Colon (tissue), 2 donors: ENCODE measurements around the gene ADCY3.

Source experiments
- FAIRE-seq: peaks from 2 replicates; lab custom pipeline; 2012; peaks lifted over from hg19 to GRCh38; lab: Jason Lieb, UNC
- donor health status: control.
- donor health status: control.

ADCY3 gene

GRCh38 chr2:24874035-24874434 is 46.0 kb downstream of the ADCY3 start:
- FAIRE-seq, result no peak

- FAIRE-seq, result no peak
Measured at GRCh38 chr2:24873619-24874018, 46.4 kb downstream of the ADCY3 start.

GRCh38 chr2:24872344-24873115 is 47.5 kb downstream of the ADCY3 start:
- no peak for FAIRE-seq

DNA sequence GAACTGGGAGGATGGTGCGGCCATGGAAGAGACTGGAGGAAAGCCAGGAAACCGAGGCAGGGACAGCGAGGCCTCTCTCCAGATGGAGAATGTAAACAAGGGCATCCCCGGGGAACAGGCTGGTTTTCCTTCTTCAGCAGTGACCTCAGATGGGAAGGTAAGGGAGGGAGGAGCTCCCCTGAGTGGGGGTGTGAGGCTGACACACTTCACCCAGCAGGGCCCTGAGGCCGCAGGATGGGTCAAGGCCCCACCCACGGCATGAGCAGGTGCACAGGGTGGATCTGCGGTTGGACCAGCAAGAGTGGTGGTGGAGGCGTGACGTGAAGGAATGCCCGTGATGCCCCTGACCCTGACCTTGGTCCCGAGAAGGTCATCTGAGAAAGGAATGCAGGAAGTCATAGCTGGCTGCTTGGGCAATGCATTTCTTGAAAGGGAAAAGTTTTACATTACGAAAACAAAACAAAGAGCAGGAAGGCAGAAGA is 48.1 kb downstream of the ADCY3 start:
- FAIRE-seq, result no peak

- FAIRE-seq, result no peak
Measured at GRCh38 chr2:24870891-24871705, 48.9 kb downstream of the ADCY3 start.

GRCh38 chr2:24870440-24870839 is 49.6 kb downstream of the ADCY3 start:
- no peak for FAIRE-seq

- FAIRE-seq, result no peak
Measured at GRCh38 chr2:24866946-24867345, 53.1 kb downstream of the ADCY3 start.

DNA sequence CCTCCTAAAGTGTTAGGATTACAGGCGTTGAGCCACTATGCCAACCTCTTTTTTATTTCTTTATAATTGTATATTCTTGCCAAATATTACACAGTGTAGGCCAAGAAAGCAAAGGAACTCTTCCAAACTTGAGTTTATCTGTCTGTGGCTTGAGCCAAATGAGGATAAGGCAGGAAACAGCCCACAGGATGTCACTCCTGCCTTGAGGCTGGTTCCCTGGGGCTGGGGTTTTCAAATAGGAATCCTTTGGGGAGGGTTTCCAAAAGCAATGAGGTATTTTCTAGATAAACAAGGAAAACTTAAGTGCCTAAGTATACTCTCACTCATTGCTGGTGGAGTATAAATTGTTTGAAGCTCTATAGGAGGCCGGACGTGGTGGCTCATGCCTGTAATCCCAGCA is 56.4 kb downstream of the ADCY3 start:
- no peak for FAIRE-seq

DNA sequence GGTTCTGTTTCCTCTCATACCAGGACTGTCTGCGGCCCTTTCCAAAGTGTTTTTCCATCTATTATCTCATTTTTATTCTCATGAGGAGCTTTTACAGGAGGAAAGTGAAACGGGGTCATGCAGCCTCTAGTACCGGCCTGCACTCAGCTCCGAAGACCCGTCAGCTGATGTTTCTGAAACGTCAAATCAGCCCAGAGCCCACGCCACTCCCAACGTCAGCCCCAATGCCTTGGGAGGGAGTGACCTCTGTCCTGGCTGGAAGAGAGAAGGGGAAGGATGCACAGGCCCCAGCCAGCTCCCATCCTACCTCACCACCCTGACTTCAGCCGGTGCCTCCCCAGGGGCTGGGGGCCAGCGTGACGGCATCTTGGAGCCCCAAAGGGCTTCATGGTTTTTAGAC is 58.5 kb downstream of the ADCY3 start:
- FAIRE-seq, result no peak

DNA sequence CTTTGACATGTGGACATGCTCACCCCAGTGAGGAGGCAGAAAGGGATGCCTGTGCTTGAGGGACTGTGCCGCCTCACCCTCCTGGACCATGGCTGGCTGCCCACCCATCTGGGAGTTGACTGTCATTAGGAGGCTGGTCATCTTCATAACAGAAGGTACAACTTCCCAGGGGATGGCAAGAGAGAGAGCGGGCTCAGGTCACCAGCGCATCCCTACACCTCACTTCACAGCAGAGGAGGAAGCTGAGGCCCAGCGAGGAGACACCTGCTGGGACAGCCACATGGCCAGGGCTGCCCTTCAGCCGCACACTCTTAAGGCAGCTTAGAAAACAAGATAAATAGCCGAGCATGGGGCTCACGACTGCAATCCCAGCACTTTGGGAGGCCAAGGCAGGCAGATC is 59.4 kb downstream of the ADCY3 start:
- no peak for FAIRE-seq

GRCh38 chr2:24859968-24860600 is 60.0 kb downstream of the ADCY3 start:
- no peak for FAIRE-seq

- no peak for FAIRE-seq
Measured at GRCh38 chr2:24858996-24859395, 61.0 kb downstream of the ADCY3 start.

DNA sequence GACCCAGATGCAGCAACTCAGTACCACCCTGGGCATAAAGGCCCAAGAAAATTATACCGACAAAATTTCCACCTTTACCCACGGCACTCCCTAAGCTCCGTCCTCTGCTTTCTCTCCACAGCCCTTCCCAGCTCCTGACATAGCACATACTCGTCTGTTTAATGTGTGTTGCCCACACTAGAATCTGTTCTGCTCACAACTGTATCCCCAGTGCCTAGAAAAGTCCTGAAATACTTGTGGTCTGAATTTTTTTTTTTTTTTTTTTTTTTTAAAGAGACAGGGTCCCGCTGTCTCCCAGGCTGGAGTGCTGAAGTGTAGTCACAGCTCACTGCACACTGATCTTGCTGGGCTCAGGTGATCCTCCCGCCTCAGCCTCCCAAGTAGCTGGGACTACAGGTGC is 62.3 kb downstream of the ADCY3 start:
- no peak for FAIRE-seq

GRCh38 chr2:24856791-24857211 is 63.2 kb downstream of the ADCY3 start:
- no peak for FAIRE-seq

- FAIRE-seq, result no peak
Measured at GRCh38 chr2:24855726-24856125, 64.3 kb downstream of the ADCY3 start.

- no peak for FAIRE-seq
Measured at GRCh38 chr2:24855022-24855622, 64.9 kb downstream of the ADCY3 start.

GRCh38 chr2:24853996-24854395 is 66.0 kb downstream of the ADCY3 start:
- no peak for FAIRE-seq

DNA sequence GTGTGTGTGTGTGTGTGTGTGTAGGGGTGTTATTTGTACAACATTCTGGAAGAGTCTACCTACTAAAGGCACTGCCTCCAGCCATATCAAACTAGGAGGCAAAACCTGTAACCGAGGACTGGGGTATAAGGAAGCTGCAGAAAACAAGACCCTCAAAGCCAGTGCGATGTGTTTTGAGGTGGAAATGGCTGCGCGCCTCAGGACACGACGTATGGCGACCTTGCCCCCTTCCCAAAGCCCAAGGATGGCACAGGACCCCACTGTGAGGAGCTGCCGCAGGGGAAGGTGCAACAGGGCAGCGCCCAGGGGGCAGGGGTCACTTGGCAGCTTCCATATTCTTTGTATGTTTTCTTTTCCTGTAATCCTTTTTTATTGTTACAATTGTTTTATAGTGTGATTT is 67.0 kb downstream of the ADCY3 start:
- no peak for FAIRE-seq

DNA sequence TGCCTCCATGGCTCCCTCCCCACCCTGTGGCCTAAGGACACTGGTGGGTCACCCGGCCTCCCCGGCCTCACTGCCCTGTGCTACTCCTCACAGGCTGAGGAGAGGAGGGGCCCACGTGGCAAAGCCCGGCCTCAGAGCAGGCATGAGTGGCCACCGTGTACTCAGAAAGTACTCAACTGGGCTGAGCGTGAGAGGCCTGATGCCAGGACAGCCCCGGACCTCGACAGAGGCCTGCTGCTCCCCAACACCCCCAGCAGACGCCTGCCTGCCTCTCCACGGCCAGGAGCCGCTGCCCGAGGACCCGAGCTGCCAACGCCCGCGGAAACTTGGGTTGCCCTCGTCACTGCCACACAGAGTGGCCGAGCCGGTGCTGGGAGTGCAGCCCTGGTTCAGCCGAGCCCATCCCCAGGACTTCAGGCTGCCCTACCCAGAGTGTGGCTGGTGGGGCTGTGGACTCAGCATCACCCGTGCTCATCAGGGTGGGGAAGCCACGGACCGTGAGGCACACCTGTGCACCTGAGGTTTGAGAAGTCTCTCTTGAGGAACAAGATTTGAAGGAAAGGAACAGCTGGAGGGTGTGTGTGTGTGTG is 67.5 kb downstream of the ADCY3 start:
- FAIRE-seq, result no peak

DNA sequence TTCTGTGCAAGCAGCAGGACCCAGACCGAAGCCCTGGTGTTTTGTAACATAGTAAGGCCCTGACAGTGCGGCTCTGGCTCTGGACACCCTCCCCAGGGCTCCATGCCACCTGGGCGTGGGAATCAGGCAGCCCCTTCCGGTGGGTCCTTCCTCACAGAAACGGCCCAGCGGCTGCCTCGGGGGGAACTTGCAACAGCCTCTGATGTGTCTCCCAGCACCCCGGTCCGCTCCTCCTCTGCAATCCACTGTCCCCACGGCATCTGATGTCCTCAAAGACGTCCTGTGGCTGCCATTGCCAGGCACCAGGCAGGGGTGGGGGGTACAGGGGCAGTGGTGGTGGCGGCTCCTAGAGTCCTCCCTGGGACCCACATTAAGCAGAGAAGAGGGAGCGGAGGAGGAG is 68.0 kb downstream of the ADCY3 start:
- no peak for FAIRE-seq

DNA sequence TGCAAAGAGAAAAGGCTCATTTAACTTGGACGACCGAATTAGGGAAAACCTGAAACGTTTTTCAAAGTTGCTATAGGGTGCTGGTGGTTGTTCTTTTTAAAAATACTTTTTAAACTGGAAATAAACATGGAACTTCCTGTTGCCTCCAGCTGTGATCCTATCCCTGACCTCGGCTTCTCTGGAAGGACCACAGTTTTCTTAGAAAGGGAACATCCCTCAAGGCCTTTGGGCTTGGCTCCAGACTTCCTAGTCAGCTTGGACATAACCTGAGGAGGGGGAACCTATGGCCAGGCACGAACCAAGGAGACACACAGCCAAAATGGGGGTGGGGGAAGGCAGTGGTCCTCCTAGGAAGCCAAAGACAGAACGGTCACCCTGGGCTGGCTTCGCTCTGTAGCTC is 69.1 kb downstream of the ADCY3 start:
- no peak for FAIRE-seq

GRCh38 chr2:24845691-24846090 is 74.3 kb downstream of the ADCY3 start:
- no peak for FAIRE-seq
